Activated CD4-positive, CD25-positive, alpha-beta regulatory T cell treated with anti-CD3 and anti-CD28 coated beads, Interleukin-2, amount 50 U/mL, for 16 hours (primary cell): ENCODE results near the gene CREB5.

ENCODE experiments used
- DNase-seq: peaks from one replicate; pipeline ENCODE4 v3.0.0-alpha.2; 2020; ENCODE audit warnings: low read depth, low spot score

The CREB5 gene

GRCh38 chr7:28850699-28851098 lies 438.4 kb downstream of the CREB5 start:
- no peak for DNase-seq

GRCh38 chr7:28853150-28853549 lies 440.8 kb downstream of the CREB5 start:
- DNase-seq: no peak

GRCh38 chr7:28853834-28854749 lies 441.8 kb downstream of the CREB5 start:
- DNase-seq: peak; percentile 17

GRCh38 chr7:28854750-28855074 lies 442.4 kb downstream of the CREB5 start:
- no peak for DNase-seq

- DNase-seq: no peak
Measured at GRCh38 chr7:28855538-28856217, 443.4 kb downstream of the CREB5 start.

GRCh38 chr7:28856656-28857055 lies 444.3 kb downstream of the CREB5 start:
- no peak for DNase-seq

GRCh38 chr7:28858206-28858605 lies 445.9 kb downstream of the CREB5 start:
- DNase-seq: no peak

- no peak for DNase-seq
Measured at GRCh38 chr7:28858895-28859294, 446.6 kb downstream of the CREB5 start.

GRCh38 chr7:28861825-28862224 lies 449.5 kb downstream of the CREB5 start:
- DNase-seq: no peak

- no peak for DNase-seq
Measured at GRCh38 chr7:28862595-28863272, 450.4 kb downstream of the CREB5 start.

- no peak for DNase-seq
Measured at GRCh38 chr7:28865601-28866144, 453.4 kb downstream of the CREB5 start.

- DNase-seq: no peak
Measured at GRCh38 chr7:28868712-28869111, 456.4 kb downstream of the CREB5 start.

- DNase-seq: no peak
Measured at GRCh38 chr7:28871077-28871476, 458.8 kb downstream of the CREB5 start.

GRCh38 chr7:28871631-28872030 lies 459.3 kb downstream of the CREB5 start:
- no peak for DNase-seq

- no peak for DNase-seq
Measured at GRCh38 chr7:28872226-28872625, 459.9 kb downstream of the CREB5 start.

GRCh38 chr7:28873365-28873764 lies 461.0 kb downstream of the CREB5 start:
- DNase-seq: no peak

- no peak for DNase-seq
Measured at GRCh38 chr7:28874001-28874400, 461.7 kb downstream of the CREB5 start.
